ENCODE data around the gene KNOP1.

DNA sequence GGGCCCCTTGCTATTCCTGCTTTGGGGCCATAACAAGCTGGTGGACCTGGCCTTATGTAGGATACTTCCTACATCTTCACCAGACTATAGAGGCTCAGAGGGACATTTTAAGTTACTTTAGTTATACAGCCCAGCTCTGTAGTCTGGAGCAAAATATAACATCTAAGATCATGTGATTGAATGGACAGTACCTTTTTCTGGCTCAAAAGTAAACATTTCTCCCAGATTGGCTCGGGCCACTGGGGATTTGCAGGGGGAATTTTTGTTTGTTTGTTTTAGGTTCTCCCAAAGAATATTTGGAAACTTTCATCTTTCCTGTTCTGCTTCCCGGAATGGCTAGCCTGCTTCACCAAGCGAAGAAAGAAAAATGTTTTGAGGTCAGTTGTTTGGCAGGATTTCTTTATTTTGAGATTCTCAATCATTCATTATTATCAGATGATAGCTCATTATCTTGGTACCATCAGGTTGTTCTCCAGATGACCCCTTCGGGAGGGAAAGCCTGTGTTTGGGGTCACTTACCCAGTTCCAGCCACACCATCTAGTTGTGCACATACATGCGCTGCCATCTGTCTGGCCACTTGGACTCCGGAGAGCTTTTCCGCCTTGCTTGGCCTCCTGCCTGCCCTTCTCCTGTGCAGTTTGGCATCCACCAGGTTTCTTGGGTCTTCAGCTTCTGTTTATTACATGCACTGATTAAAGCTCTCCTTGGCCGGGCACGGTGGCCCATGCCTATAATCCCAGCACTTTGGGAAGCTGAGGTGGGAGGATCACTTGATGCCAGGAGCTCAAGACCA lies 17.2 kb upstream of the KNOP1 start:
- TF ChIP-seq CTCF (conservative IDR thresholded peaks at IDR 0.05; ENCODE audit: low read depth, low read length) (no peak), MXI1 (IDR thresholded peaks at IDR 0.05; ENCODE audit: borderline replicate concordance, low read depth, low read length) (no peak), POLR2A (IDR thresholded peaks at IDR 0.05; ENCODE audit: low read depth, low read length) (no peak), SMC3 (IDR thresholded peaks at IDR 0.05; ENCODE audit: low read depth, low read length) (no peak)
